Measurements from ENCODE around the gene PMP22.

DNA sequence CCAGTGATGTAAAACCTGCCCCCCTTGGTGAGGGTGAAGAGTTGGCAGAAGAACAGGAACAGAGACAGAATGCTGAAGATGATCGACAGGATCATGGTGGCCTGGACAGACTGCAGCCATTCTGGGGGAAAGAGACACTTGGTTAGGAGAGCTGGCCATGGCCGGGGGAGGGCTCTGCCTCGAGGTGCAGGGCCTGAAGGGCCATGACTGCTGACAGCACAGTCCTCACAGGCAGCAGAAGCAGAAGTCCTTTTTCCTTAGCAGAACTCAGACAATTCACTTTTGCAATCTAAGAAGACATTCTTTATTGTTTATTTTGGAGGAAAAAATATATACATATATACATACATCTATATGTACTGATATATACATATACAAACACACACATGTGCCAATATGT lies 25.6 kb downstream of the PMP22 start:
- TF ChIP-seq CTCF (IDR thresholded peaks at IDR 0.05; ENCODE audit: low read length): no peak
- no peak for TF ChIP-seq EZH2 (IDR thresholded peaks at IDR 0.05; ENCODE audit: borderline replicate concordance, low read length)

All from OCI-LY1 (cell line).